HepG2 (cell line): Measurements from ENCODE around the gene TSPAN2. TPM values are rescaled to one million over a fixed set of nuclear protein-coding genes. Genes with fewer than 3 reads are reported as not detected.
A peak's percentile ranks its signal among the peaks of the same experiment; 100 is the strongest.

Experiments
- CTCF ChIP-seq: sonication (generic); formaldehyde crosslinking; IDR thresholded peaks from 2 replicates; pipeline ENCODE4 v1.5.0; 2020; ENCODE audit warnings: mild to moderate bottlenecking, missing genetic modification reagents, moderate library complexity
- FOXA1 ChIP-seq, 2 experiments: fragments of 450-650 bp in 1 of 2; sonication (generic) in 1 of 2; formaldehyde crosslinking in 1 of 2; IDR thresholded peaks; 2 replicates each; pipeline versions ENCODE4 v1.4.0 to v1.6.1; 2016 to 2020; ENCODE audit warnings: missing genetic modification reagents in 1 of 2
- FOXP1 ChIP-seq, 2 experiments: fragments of 450-650 bp in 1 of 2; IDR thresholded peaks; 2 replicates each; pipeline ENCODE4 v1.6.1; 2017 to 2018; ENCODE audit warnings: antibody characterized with exemption in 1 of 2
- HOXA3 ChIP-seq: sonication (generic); formaldehyde crosslinking; IDR thresholded peaks from 2 replicates; pipeline ENCODE4 v1.5.0; 2020; ENCODE audit warnings: missing genetic modification reagents
- HOXA5 ChIP-seq: sonication (generic); formaldehyde crosslinking; IDR thresholded peaks from 2 replicates; pipeline ENCODE4 v1.4.0; 2020; ENCODE audit warnings: missing genetic modification reagents
- NFRKB ChIP-seq: fragments of 450-650 bp; IDR thresholded peaks from 2 replicates; pipeline ENCODE4 v1.6.1; 2017
- PRDM10 ChIP-seq: sonication (generic); formaldehyde crosslinking; IDR thresholded peaks from 2 replicates; pipeline ENCODE4 v1.4.0; 2020; ENCODE audit warnings: low read depth, missing genetic modification reagents
- TP53 ChIP-seq: sonication (generic); formaldehyde crosslinking; conservative IDR thresholded peaks from 2 replicates; pipeline ENCODE4 v1.4.0; 2020; ENCODE audit warnings: missing genetic modification reagents
- YEATS4 ChIP-seq: sonication (generic); formaldehyde crosslinking; IDR thresholded peaks from 2 replicates; pipeline ENCODE4 v1.4.0; 2020; ENCODE audit warnings: missing genetic modification reagents, borderline replicate concordance
- ZGPAT ChIP-seq: IDR thresholded peaks from 2 replicates; pipeline ENCODE4 v1.6.1; 2016; ENCODE audit warnings: mild to moderate bottlenecking
- ZKSCAN8 ChIP-seq: IDR thresholded peaks from 2 replicates; pipeline ENCODE4 v1.6.1; 2016; ENCODE audit warnings: borderline replicate concordance, missing genetic modification reagents, missing compliant biosample characterization
- ZNF292 ChIP-seq: sonication (generic); formaldehyde crosslinking; IDR thresholded peaks from 2 replicates; pipeline ENCODE4 v1.8.1; 2022; ENCODE audit warnings: mild to moderate bottlenecking, low read depth, missing genetic modification reagents, borderline replicate concordance
- ZNF33A ChIP-seq: sonication (generic); formaldehyde crosslinking; IDR thresholded peaks from 2 replicates; pipeline ENCODE4 v1.5.1; 2020; ENCODE audit warnings: missing genetic modification reagents, mild to moderate bottlenecking, moderate library complexity, borderline replicate concordance
- ZNF382 ChIP-seq: sonication (generic); formaldehyde crosslinking; IDR thresholded peaks from 2 replicates; pipeline ENCODE4 v1.5.0; 2020; ENCODE audit warnings: missing genetic modification reagents, mild to moderate bottlenecking, borderline replicate concordance
- ZNF549 ChIP-seq: sonication (generic); formaldehyde crosslinking; IDR thresholded peaks from 2 replicates; pipeline ENCODE4 v1.5.0; 2020; ENCODE audit warnings: missing genetic modification reagents
- ZNF792 ChIP-seq: IDR thresholded peaks from 2 replicates; pipeline ENCODE4 v1.6.1; 2016
- ZSCAN5A ChIP-seq: sonication (generic); formaldehyde crosslinking; IDR thresholded peaks from 2 replicates; pipeline ENCODE4 v1.8.0; 2022; ENCODE audit warnings: mild to moderate bottlenecking, missing genetic modification reagents, borderline replicate concordance
- polyA plus RNA-seq, 8 experiments: library from polyadenylated mRNA; depleted of rRNA in 3 of 8; stranded (reverse) in 7 of 8; unstranded in 1 of 8; fragments of >200 nt; fragmentation: Illumina TruSeq in 4 of 8; extraction: Trizol in 4 of 8; gene quantifications; 2 replicates each; pipeline versions ENCODE4 v1.2.1 to v1.2.3, GENCODE V29; 2011 to 2016; ENCODE audit warnings: low read depth in 4 of 8, missing spikeins in 1 of 8, mixed read lengths in 1 of 8; ENCODE audit not compliant: insufficient read depth in 1 of 8
- total RNA-seq, 5 experiments: library from RNA; depleted of rRNA; stranded (reverse); fragments of >200 nt; fragmentation: Illumina TruSeq; extraction: Trizol; gene quantifications; 2 replicates each; pipeline ENCODE4 v1.2.3, GENCODE V29; 2016; ENCODE audit warnings: low read depth in 1 of 5

TSPAN2 gene
- total and polyA plus RNA-seq, 2 of the 13 experiments (the other 11 are each of a cell fraction or from before 2014, with no cell fraction given) = not detected

GRCh38 chr1:115036814-115037507 lies 52.3 kb downstream of the TSPAN2 start (continued):
- TF ChIP-seq FOXA1 (IDR thresholded peaks at IDR 0.05) = no peak
- peak; percentile 68 for TF ChIP-seq FOXA1 (CRISPR knock-in tag; IDR thresholded peaks at IDR 0.05)
- peak; percentile 53; the same call in 1 of the 2 replicates for TF ChIP-seq ZNF792
- TF ChIP-seq ZNF292 (CRISPR knock-in tag) = peak; percentile 81; the same call in 1 of the 2 replicates
- peak; percentile 48; the same call in 1 of the 2 replicates for TF ChIP-seq ZGPAT (CRISPR knock-in tag)
- TF ChIP-seq PRDM10 = 0 out of 2 replicates have a peak, but pooled peaks have one; percentile 35
- TF ChIP-seq TP53 = 0 out of 2 replicates have a peak, but pooled peaks have one; percentile 47
- TF ChIP-seq FOXP1 (IDR thresholded peaks at IDR 0.05) = no peak
- peak; percentile 36; the same call in 1 of the 2 replicates for TF ChIP-seq FOXP1 (CRISPR knock-in tag; IDR thresholded peaks at IDR 0.05)
- no peak for TF ChIP-seq HOXA5 (CRISPR knock-in tag)
- no peak for TF ChIP-seq ZNF382 (CRISPR knock-in tag)
- no peak for TF ChIP-seq NFRKB
- TF ChIP-seq ZNF549 (CRISPR knock-in tag) = no peak
- TF ChIP-seq ZSCAN5A (CRISPR knock-in tag) = no peak
- no peak for TF ChIP-seq CTCF (CRISPR knock-in tag)
- TF ChIP-seq ZNF33A (CRISPR knock-in tag) = no peak
- peak; percentile 43; the same call in 1 of the 2 replicates for TF ChIP-seq HOXA3
- TF ChIP-seq ZKSCAN8 (CRISPR knock-in tag) = no peak
- peak; percentile 54; the same call in 1 of the 2 replicates for TF ChIP-seq YEATS4 (CRISPR knock-in tag)
